Measurements from ENCODE around the gene ZNF44.

Gene ZNF44

GRCh38 chr19:12260861-12261260, 33.8 kb downstream of the ZNF44 start:
- FAIRE-seq: no peak

- no peak for FAIRE-seq
Measured at GRCh38 chr19:12260236-12260635, 34.4 kb downstream of the ZNF44 start.

GRCh38 chr19:12255372-12255771, 39.3 kb downstream of the ZNF44 start:
- no peak for FAIRE-seq

- FAIRE-seq: no peak
Measured at GRCh38 chr19:12247644-12248222, 47.0 kb downstream of the ZNF44 start.

GRCh38 chr19:12244370-12244769, 50.3 kb downstream of the ZNF44 start:
- no peak for FAIRE-seq

GRCh38 chr19:12237143-12237839, 57.4 kb downstream of the ZNF44 start:
- FAIRE-seq: no peak

GRCh38 chr19:12232961-12233360, 61.7 kb downstream of the ZNF44 start:
- FAIRE-seq: no peak

- no peak for FAIRE-seq
Measured at GRCh38 chr19:12230751-12231733, 63.6 kb downstream of the ZNF44 start.

GRCh38 chr19:12229990-12230389, 64.7 kb downstream of the ZNF44 start:
- FAIRE-seq: no peak

GRCh38 chr19:12224676-12225075, 70.0 kb downstream of the ZNF44 start:
- no peak for FAIRE-seq

GRCh38 chr19:12222980-12223630, 71.6 kb downstream of the ZNF44 start:
- no peak for FAIRE-seq

Data from endometrium (tissue), 2 donors.